Measurements from ENCODE around the gene AKR1D1.

GRCh38 chr7:138074540-138074939, 1.7 kb upstream of the AKR1D1 start:
- TF ChIP-seq CTCF (conservative IDR thresholded peaks at IDR 0.05) (no peak), ZFX (IDR thresholded peaks at IDR 0.05) (no peak)

All from C4-2B (cell line).